GM21576 (cell line): ENCODE data around the gene NTM.
"Not testable (repeated sequence)": the region's sequence is repeated elsewhere in the genome, so short reads cannot be mapped to it uniquely, and the experiment has no call there.

Experiments
- ATAC-seq: cut with Tn5 transposase; IDR thresholded peaks from one replicate; pipeline ENCODE4 v1.9.1; 2021; ENCODE audit warnings: mild to moderate bottlenecking, moderate library complexity; ENCODE audit not compliant: unreplicated experiment

NTM gene

GRCh38 chr11:131418189-131418588 is 47.8 kb downstream of the NTM start:
- no peak for ATAC-seq

GRCh38 chr11:131421066-131421855 is 50.8 kb downstream of the NTM start:
- no peak for ATAC-seq

- no peak for ATAC-seq
These were observed 51.6 kb downstream of the NTM start for GRCh38 chr11:131422029-131422428.

GRCh38 chr11:131422496-131422895 is 52.1 kb downstream of the NTM start:
- ATAC-seq: no peak

- ATAC-seq: no peak
These were observed 53.3 kb downstream of the NTM start for GRCh38 chr11:131423688-131424087.

GRCh38 chr11:131424257-131424876 is 54.0 kb downstream of the NTM start:
- ATAC-seq: not testable (repeated sequence)

- no peak for ATAC-seq
These were observed 54.9 kb downstream of the NTM start for GRCh38 chr11:131425285-131425684.

GRCh38 chr11:131428853-131429252 is 58.4 kb downstream of the NTM start:
- no peak for ATAC-seq

GRCh38 chr11:131430473-131431208 is 60.2 kb downstream of the NTM start:
- ATAC-seq: no peak

GRCh38 chr11:131441051-131441810 is 70.8 kb downstream of the NTM start:
- no peak for ATAC-seq

- no peak for ATAC-seq
These were observed 76.3 kb downstream of the NTM start for GRCh38 chr11:131446590-131447275.

- no peak for ATAC-seq
These were observed 76.9 kb downstream of the NTM start for GRCh38 chr11:131447277-131447815.

GRCh38 chr11:131447898-131448297 is 77.5 kb downstream of the NTM start:
- ATAC-seq: no peak

- ATAC-seq: no peak
These were observed 78.9 kb downstream of the NTM start for GRCh38 chr11:131449036-131450019.

GRCh38 chr11:131454490-131454889 is 84.1 kb downstream of the NTM start:
- ATAC-seq: no peak

GRCh38 chr11:131454989-131455388 is 84.6 kb downstream of the NTM start:
- ATAC-seq: no peak

GRCh38 chr11:131455843-131456704 is 85.7 kb downstream of the NTM start:
- no peak for ATAC-seq

- ATAC-seq: no peak
These were observed 86.7 kb downstream of the NTM start for GRCh38 chr11:131457163-131457562.
